Memory B cell (primary cell): ENCODE measurements around the gene CCDC90B.
"Not testable (repeated sequence)": the region's sequence is repeated elsewhere in the genome, so short reads cannot be mapped to it uniquely, and the experiment has no call there.

Experiments
- ATAC-seq: fragments of 150-1000 bp; cut with Tn5 transposase; 2 replicates; pipeline ENCODE4 v1.10.0; 2021; ENCODE audit warnings: low read depth, mild to moderate bottlenecking, moderate library complexity
- DNase-seq, 2 donors: peaks; one replicate each; pipeline ENCODE4 v3.0.0; 2022; ENCODE audit warnings: low spot score in 2 of 2
- H3K27ac Mint-ChIP-seq: one replicate; pipeline ENCODE4 v1.8.0; 2022; ENCODE audit warnings: mild to moderate bottlenecking, moderate library complexity, mixed read lengths
- H3K27me3 Mint-ChIP-seq: one replicate; pipeline ENCODE4 v1.8.0; 2022; ENCODE audit warnings: mixed read lengths
- H3K36me3 Mint-ChIP-seq: one replicate; pipeline ENCODE4 v1.8.0; 2022; ENCODE audit warnings: mild to moderate bottlenecking, mixed read lengths
- H3K4me1 Mint-ChIP-seq: one replicate; pipeline ENCODE4 v1.8.0; 2022; ENCODE audit warnings: mixed read lengths
- H3K4me3 Mint-ChIP-seq: one replicate; pipeline ENCODE4 v1.8.0; 2022; ENCODE audit warnings: mild to moderate bottlenecking, moderate library complexity, mixed read lengths
- H3K9me3 Mint-ChIP-seq: one replicate; pipeline ENCODE4 v1.8.0; 2022; ENCODE audit warnings: mixed read lengths

Gene CCDC90B

DNA sequence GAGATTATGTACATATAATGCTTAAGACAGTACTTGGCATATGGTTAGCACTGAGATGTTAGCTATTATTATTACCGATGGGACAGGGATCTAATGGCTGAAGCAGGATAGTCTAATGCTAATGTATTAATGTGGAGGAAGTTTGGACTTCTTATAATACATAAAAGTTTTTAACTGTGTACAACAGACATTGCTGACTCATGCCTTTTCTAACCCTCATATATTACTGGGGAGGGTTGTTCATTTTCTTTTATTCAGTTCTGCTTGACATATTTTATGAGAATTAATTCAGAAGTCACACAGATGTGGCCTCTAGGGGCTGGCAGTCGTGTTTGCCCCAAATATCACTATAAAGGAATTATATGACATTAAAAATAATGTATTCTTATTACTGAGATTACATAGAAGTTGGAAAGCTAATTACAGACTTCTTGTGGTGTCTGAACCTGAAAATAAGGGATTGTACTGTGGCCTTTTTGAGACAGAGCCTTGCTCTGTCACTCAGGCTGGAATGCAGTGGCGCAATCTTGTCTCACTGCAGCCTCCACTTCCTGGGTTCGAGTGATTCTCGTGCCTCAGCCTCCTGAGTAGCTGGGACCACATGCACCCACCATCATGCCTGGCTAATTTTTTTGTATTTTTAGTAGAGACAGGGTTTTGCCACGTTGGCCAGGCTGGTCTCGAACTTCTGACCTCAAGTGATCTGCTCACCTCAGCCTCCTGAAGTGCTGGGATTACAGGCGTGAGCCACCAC is 10.1 kb downstream of the CCDC90B start:
- Mint-ChIP-seq H3K4me3 (no peak overlapping the region), H3K4me1 (no peaks in the 10 kb centered on the region), H3K9me3 (peaks cover 2% of the 10 kb centered on the region), H3K27me3 (no peaks in the 10 kb centered on the region), H3K27ac (no peak overlapping the region), H3K36me3 (peaks cover 26% of the 10 kb centered on the region)
- ATAC-seq (no peak), DNase-seq (no peak)

DNA sequence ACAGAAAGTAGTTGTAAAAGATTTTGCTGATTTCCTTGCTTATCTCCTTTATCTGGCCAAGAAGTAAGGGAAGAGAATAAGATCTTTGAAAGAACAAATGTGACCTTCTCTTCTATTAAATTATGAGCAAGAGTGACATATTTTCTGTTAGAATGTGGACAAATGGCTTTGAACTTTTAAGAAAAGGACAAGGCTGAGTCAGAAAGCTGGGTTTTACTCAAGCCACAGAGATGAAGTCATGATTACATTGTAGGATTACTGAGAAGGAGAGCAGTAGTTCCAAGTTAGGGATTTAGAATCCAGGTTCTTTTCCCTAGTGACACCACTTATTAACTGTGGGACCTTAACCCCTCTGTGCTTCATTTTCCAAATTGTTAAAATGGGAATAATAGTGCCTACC is 13.5 kb downstream of the CCDC90B start:
- Mint-ChIP-seq H3K9me3 (peaks cover 2% of the 10 kb centered on the region), H3K27ac (no peak overlapping the region), H3K36me3 (peaks cover 40% of the 10 kb centered on the region), H3K4me1 (peaks cover 10% of the 10 kb centered on the region), H3K27me3 (no peaks in the 10 kb centered on the region), H3K4me3 (no peak overlapping the region)
- DNase-seq (no peak), ATAC-seq (no peak)

DNA sequence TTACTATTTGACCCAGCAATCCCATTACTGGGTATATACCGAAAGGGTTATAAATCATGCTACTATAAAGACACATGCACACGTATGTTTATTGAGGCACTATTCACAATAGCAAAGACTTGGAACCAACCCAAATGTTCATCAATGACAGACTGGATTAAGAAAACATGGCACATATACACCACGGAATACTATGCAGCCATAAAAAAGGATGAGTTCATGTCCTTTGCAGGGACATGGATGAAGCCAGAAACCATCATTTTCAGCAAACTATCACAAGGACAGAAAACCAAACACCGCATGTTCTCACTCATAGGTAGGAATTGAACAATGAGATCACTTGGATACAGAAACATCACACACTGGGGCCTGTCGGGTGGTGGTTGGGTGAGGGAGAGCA is 14.4 kb downstream of the CCDC90B start:
- not testable (repeated sequence) for DNase-seq, H3K9me3 Mint-ChIP-seq, H3K27ac Mint-ChIP-seq, H3K27me3 Mint-ChIP-seq, ATAC-seq, H3K4me3 Mint-ChIP-seq
- H3K36me3 Mint-ChIP-seq = peaks cover 47% of the 10 kb centered on the region
- peaks cover 10% of the 10 kb centered on the region for H3K4me1 Mint-ChIP-seq

DNA sequence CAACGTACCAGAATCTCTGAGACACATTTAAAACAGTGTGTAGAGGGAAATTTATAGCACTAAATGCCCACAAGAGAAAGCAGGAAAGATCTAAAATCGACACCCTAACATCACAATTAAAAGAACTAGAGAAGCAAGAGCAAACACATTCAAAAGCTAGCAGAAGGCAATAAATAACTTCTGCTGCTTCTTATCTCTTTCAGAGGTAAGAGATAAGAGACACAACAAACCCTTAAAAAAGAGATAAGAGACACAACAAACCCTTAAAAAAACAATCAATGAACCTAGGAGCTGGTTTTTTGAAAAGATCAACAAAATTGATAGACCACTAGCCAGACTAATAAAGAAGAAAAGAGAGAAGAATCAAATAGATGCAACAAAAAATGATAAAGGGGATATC is 17.1 kb downstream of the CCDC90B start:
- Mint-ChIP-seq H3K27ac (peak overlapping the region; percentile 7), H3K36me3 (peaks cover 54% of the 10 kb centered on the region), H3K4me1 (peaks cover 10% of the 10 kb centered on the region)
- not testable (repeated sequence) for H3K4me3 Mint-ChIP-seq, H3K27me3 Mint-ChIP-seq, ATAC-seq, H3K9me3 Mint-ChIP-seq, DNase-seq

DNA sequence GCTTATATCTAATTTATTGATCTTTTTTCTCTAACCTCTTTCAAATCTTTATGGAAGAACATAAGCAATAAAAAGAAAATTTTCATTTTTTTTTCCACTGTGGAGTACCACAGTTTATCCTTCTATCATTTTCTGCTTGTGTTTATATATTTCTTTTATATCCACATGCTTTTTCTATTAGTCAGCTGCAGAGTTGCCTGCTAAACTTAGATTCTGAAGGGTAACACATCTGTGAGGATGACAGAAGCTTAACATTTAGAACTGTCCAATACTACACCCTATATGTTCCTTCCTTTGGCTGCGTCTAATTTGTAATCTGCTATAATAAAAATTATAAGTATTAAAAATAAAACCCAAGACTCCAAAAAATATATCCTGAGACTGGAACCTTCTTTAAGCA is 20.8 kb downstream of the CCDC90B start:
- no peak overlapping the region for H3K27ac Mint-ChIP-seq
- H3K4me1 Mint-ChIP-seq = peaks cover 9% of the 10 kb centered on the region
- no peaks in the 10 kb centered on the region for H3K9me3 Mint-ChIP-seq
- no peak for ATAC-seq
- no peaks in the 10 kb centered on the region for H3K27me3 Mint-ChIP-seq
- H3K36me3 Mint-ChIP-seq = peaks cover 47% of the 10 kb centered on the region
- DNase-seq = no peak
- H3K4me3 Mint-ChIP-seq = no peak overlapping the region

DNA sequence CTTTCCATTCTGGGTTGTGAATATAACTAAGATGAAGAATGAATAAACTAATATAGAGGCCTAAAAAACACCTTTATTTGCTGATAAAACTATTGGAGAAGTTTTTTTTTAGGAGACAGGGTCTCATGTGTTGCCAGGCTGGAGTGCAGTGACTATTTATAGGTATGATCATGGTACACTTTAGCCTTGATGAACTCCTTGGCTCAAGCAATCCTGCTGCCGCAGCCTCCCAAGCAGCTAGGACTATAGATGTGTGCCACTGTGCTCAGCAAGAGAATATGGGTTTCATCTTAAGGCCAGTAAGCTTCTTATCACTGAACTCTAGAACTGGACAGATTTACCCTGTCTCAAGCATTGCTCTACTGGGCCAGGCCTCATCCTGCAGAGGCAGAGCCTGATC is 26.6 kb downstream of the CCDC90B start:
- DNase-seq (no peak), ATAC-seq (no peak)
- H3K36me3 Mint-ChIP-seq = peaks cover 24% of the 10 kb centered on the region
- H3K27ac Mint-ChIP-seq = no peak overlapping the region
- no peaks in the 10 kb centered on the region for H3K4me1 Mint-ChIP-seq
- no peaks in the 10 kb centered on the region for H3K9me3 Mint-ChIP-seq
- no peak overlapping the region for H3K4me3 Mint-ChIP-seq
- H3K27me3 Mint-ChIP-seq = no peaks in the 10 kb centered on the region

DNA sequence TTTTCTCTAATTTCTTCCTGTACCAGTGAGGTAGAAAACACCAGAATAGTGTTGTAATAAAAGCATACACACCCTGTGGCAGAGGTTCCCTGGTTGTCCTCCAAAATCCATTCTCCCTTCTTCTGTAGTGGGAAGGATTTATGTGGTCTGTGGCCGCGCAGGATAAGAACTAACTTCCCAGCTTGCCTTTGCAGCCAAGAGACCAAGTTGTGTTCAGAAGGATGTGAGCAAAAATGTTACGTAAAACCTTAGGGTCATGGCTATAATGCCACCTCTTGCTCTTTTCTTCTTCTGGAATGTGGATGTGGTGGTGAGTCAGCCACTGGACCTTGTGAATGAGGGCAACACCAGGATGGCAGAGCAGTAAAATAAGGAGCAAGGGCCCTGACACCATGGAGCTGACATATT is 28.4 kb downstream of the CCDC90B start:
- H3K4me1 Mint-ChIP-seq = no peaks in the 10 kb centered on the region
- no peak overlapping the region for H3K4me3 Mint-ChIP-seq
- no peaks in the 10 kb centered on the region for H3K9me3 Mint-ChIP-seq
- H3K27me3 Mint-ChIP-seq = no peaks in the 10 kb centered on the region
- DNase-seq (no peak), ATAC-seq (no peak)
- peaks cover 13% of the 10 kb centered on the region for H3K36me3 Mint-ChIP-seq
- H3K27ac Mint-ChIP-seq = no peak overlapping the region

DNA sequence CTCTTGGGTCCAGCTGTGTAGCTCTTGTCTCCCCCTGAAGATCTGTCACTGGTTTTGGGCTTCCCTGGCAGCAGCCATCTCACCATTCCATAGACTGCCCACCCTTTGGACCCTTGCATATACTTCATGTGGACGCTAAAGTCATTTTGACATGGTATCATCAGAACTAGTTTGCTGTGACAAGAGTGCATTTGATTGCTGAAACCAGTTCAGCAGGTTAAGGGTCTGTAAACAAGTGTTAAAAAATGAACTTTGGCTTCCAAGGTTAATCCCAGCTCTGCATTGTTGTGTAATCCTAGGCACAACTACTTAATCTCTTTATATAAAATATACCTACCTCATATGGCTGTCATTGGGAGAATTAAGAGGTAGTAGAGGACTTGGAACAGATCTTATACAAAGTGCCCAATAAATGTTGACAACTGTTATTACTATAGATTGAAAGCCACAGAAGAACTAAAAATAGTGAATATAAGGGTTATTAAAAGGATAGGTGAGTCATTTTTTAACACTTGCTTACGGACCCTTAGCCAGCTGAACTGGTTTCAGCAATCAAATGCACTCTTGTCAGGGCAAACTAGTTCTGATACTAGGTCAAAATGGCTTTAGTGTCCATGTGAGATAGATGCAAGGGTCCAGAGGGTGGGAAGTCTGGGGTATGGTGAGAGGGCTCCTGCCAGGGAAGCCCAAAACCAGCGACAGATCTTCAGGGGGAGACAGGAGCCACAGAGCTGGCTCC is 29.4 kb downstream of the CCDC90B start:
- H3K9me3 Mint-ChIP-seq = no peaks in the 10 kb centered on the region
- DNase-seq (no peak), ATAC-seq (no peak)
- no peaks in the 10 kb centered on the region for H3K27me3 Mint-ChIP-seq
- H3K4me1 Mint-ChIP-seq = no peaks in the 10 kb centered on the region
- H3K4me3 Mint-ChIP-seq = no peak overlapping the region
- H3K27ac Mint-ChIP-seq = no peak overlapping the region
- H3K36me3 Mint-ChIP-seq = peaks cover 15% of the 10 kb centered on the region

DNA sequence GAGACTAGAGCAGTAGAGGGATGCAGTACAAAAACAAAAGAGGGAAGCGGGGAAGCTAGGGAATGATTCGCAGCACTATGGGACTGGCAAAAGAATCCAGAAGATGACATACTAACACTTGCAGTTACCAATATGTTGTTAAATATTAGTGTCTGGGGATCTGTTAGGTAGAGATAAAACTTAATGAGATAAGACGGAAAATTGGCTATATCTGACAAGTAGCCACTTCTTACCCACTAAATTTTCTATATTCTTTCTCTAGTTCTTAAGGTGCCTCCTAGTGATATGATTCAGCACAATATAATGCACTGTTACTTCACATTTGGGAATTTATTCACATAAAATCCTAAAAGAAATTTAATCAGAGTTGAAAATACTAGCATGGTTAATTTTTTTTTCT is 30.8 kb downstream of the CCDC90B start:
- Mint-ChIP-seq H3K27ac (no peak overlapping the region), H3K9me3 (no peaks in the 10 kb centered on the region), H3K36me3 (peaks cover 12% of the 10 kb centered on the region), H3K27me3 (no peaks in the 10 kb centered on the region), H3K4me3 (no peak overlapping the region), H3K4me1 (no peaks in the 10 kb centered on the region)
- DNase-seq (no peak), ATAC-seq (no peak)

DNA sequence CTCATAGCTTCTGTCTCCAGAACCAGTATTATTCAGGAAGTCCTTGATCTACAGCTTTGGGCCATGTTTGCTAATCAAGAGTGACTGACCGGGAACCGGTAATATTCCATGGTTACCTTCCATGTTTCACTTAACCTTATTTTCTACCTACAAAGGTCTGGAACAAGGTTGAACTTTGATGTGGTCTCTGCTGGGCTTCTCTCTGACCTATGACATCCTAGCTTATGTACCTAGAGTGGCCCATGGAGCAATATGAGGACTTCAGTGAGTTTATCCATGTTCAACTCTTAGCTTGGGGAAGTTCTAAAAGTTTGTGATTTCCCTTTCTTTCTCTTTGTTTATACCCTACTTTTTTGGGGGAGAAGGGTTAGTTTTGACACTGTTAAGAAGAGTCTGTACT is 33.2 kb downstream of the CCDC90B start:
- no peaks in the 10 kb centered on the region for H3K27me3 Mint-ChIP-seq
- no peak overlapping the region for H3K4me3 Mint-ChIP-seq
- H3K36me3 Mint-ChIP-seq = peaks cover 10% of the 10 kb centered on the region
- peaks cover 7% of the 10 kb centered on the region for H3K4me1 Mint-ChIP-seq
- H3K9me3 Mint-ChIP-seq = no peaks in the 10 kb centered on the region
- DNase-seq = no peak
- ATAC-seq = no peak
- H3K27ac Mint-ChIP-seq = no peak overlapping the region

DNA sequence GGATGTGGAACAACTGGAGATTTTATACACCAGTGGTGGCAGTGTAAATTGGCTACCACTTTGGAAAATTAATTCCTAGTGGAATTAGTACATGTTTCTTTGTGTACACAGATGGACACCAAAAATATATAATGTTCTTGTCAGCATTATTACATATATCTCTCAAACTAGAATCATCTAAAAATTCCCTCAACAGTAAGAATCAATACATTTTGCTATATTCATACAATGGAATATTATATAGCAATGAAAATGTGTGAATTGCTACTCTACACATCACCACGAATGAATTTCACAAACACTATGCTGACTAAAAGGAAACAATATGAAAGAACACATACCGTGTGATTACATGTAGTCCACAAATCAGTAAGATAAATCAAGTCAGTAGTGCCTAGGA is 33.9 kb downstream of the CCDC90B start:
- Mint-ChIP-seq H3K27ac (no peak overlapping the region), H3K9me3 (no peaks in the 10 kb centered on the region), H3K36me3 (peaks cover 6% of the 10 kb centered on the region), H3K4me1 (peaks cover 7% of the 10 kb centered on the region), H3K27me3 (no peaks in the 10 kb centered on the region), H3K4me3 (no peak overlapping the region)
- ATAC-seq = no peak
- no peak for DNase-seq

DNA sequence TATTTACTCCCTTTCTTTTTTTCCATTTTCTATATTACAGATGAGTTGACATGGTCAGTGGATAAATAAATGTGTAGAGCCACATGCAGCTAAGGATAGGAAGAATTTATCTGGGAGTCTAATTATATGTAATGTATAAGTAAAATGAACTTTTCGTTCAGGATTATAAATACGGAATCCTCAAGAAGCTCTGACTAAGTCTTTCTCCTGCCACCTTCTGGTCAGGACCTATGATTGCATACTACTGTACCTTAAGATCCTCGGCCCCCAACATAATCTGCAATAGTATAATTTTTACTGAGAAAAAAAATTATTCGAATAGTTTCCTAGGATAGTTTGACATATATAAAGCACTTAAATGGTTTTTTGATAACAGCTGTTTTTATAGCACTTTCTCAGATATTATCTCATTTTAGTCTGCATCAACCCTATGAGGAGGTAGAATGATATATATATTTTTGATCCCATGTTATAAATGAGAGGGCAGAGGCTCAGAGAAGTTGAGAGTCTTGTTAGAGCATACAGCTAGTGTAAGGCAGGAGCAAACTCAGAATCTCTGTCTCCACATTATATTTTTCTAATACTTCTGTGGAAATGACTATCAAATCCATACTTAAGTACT is 36.1 kb downstream of the CCDC90B start:
- H3K27me3 Mint-ChIP-seq = no peaks in the 10 kb centered on the region
- DNase-seq = peak in 1 of 2 donors; percentile 15
- peak; percentile 79 for ATAC-seq
- H3K36me3 Mint-ChIP-seq = peaks cover 9% of the 10 kb centered on the region
- no peak overlapping the region for H3K27ac Mint-ChIP-seq
- no peaks in the 10 kb centered on the region for H3K9me3 Mint-ChIP-seq
- no peak overlapping the region for H3K4me3 Mint-ChIP-seq
- peaks cover 7% of the 10 kb centered on the region for H3K4me1 Mint-ChIP-seq

DNA sequence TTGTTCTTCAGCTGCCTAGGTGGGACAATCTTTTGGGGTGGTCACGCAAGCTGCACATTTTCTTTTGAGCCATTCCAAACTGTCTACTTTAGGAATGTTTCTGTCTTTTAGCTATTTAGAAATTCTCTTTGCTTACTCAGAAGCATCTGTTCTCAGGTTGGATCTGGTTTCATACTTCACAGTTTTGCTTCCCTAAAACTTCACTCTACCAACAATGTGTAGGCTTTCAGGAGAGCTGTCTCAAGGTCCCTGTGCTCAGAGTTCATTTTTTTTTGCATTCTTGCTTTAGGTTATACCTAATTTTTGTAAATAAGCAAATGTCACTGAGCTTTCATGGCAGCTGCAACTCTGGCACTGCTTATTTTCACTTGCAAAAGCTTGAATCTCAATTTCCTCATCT is 36.7 kb downstream of the CCDC90B start:
- ATAC-seq = no peak
- Mint-ChIP-seq H3K36me3 (peaks cover 9% of the 10 kb centered on the region), H3K9me3 (no peaks in the 10 kb centered on the region), H3K4me3 (no peak overlapping the region), H3K27ac (no peak overlapping the region), H3K27me3 (no peaks in the 10 kb centered on the region), H3K4me1 (peaks cover 7% of the 10 kb centered on the region)
- DNase-seq = no peak

DNA sequence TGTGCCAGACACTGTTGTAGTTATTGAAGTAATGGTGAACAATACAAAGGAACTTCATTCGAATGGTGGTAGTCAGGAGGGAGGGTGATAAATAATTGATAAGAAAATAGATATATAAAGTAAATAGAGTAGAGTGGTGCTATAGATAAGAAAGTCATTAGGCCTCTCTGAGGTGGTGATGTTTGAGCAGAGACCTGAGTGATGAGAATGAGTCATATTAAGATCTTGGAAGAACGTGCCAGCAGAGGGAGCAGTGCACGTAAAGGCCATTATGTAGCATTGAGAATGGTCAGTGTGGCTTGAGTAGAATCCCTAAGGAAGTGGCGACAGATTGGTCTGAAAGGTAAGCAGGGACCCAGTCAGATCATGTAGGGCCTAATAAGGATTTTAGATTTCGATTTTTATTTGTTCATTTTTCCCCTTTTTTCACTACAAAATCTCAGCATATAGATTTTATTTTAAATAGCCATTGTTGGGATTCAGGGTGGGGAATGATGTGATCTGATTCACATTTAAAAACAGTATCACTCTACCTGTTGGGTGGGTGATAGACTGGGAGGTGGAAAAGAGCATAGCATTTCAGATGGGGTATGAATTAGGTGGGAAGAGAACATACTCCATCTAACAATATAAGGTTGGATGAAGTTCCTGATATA is 44.7 kb downstream of the CCDC90B start:
- no peaks in the 10 kb centered on the region for H3K4me1 Mint-ChIP-seq
- no peak overlapping the region for H3K27ac Mint-ChIP-seq
- ATAC-seq = peak; percentile 29
- no peak overlapping the region for H3K4me3 Mint-ChIP-seq
- no peaks in the 10 kb centered on the region for H3K27me3 Mint-ChIP-seq
- no peak for DNase-seq
- H3K36me3 Mint-ChIP-seq = peaks cover 5% of the 10 kb centered on the region
- H3K9me3 Mint-ChIP-seq = no peaks in the 10 kb centered on the region
